Natural killer cell treated with Interleukin-12 subunit alpha and Interleukin-12 subunit beta and Interleukin-15 and Interleukin-18, amount 100 ng/mL, for 72 hours (primary cell): ENCODE results near the gene EHD4. TPM values are rescaled to one million over a fixed set of nuclear protein-coding genes. Genes with fewer than 3 reads are reported as not detected.

Experiments used
- ATAC-seq, 2 donors: fragments of 150-1000 bp; cut with Tn5 transposase in 1 of 2; sonication (Bioruptor Pico), chemical (Tn5 transposase) in 1 of 2; 2 replicates each; pipeline ENCODE4 v1.10.0; 2021
- DNase-seq: peaks from one replicate; pipeline ENCODE4 v3.0.0; 2022; ENCODE audit warnings: low spot score
- H3K27ac Mint-ChIP-seq, 2 donors: 1 replicate in 1 of 2; 2 replicates in 1 of 2; pipeline ENCODE4 v1.8.0; 2022; ENCODE audit warnings: mixed read lengths in 2 of 2, mild to moderate bottlenecking in 1 of 2, moderate library complexity in 1 of 2
- H3K27me3 Mint-ChIP-seq, 2 donors: 1 replicate in 1 of 2; 2 replicates in 1 of 2; pipeline ENCODE4 v1.8.0; 2022; ENCODE audit warnings: mixed read lengths in 2 of 2
- H3K36me3 Mint-ChIP-seq: one replicate; pipeline ENCODE4 v1.8.0; 2022; ENCODE audit warnings: mixed read lengths
- H3K4me1 Mint-ChIP-seq, 2 donors: 1 replicate in 1 of 2; 2 replicates in 1 of 2; pipeline ENCODE4 v1.8.0; 2022; ENCODE audit warnings: low read depth in 2 of 2, mixed read lengths in 2 of 2, mild to moderate bottlenecking in 1 of 2
- H3K4me3 Mint-ChIP-seq: one replicate; pipeline ENCODE4 v1.8.0; 2022; ENCODE audit warnings: mixed read lengths
- H3K9me3 Mint-ChIP-seq: 2 replicates; pipeline ENCODE4 v1.8.0; 2022; ENCODE audit warnings: mixed read lengths
- total RNA-seq, 2 donors: library from RNA; stranded (reverse); gene quantifications; one replicate each; pipeline ENCODE4 v1.2.3, GENCODE V29; 2022

The EHD4 gene
- total RNA-seq, 2 donors from 2014 or later = 19.9 to 24.5 TPM

DNA sequence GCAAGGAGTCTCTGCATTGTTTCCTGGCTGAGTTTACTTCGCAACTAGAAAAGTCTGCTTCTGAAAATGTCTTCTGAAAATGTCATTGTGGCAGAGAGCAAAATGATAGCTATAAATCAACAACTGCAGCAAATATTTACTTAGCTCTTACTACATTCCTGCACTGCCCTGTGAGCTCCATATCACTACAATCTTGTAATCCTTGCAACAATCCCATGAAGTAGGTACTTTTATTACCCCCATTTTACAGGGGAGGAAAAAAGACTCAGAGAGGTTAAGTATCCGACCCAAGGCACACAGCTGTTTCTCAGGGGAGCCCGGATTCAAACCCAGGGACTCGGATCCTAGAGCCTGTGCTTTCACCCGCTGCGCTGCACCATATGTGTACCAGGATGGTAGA, 44.3 kb downstream of the EHD4 start:
- Mint-ChIP-seq H3K27ac (no peak overlapping the region), H3K9me3 (no peaks in the 10 kb centered on the region), H3K4me3 (no peak overlapping the region), H3K36me3 (no peaks in the 10 kb centered on the region), H3K27me3 (no peaks in the 10 kb centered on the region), H3K4me1 (peaks cover 12 to 15% of the 10 kb centered on the region in 2 donors)
- DNase-seq (no peak), ATAC-seq (no peak)

GRCh38 chr15:41927536-41927935, 44.8 kb downstream of the EHD4 start:
- H3K4me1 Mint-ChIP-seq = peaks cover 11 to 15% of the 10 kb centered on the region in 2 donors
- H3K4me3 Mint-ChIP-seq = no peak overlapping the region
- no peak for DNase-seq
- ATAC-seq = no peak
- no peaks in the 10 kb centered on the region for H3K9me3 Mint-ChIP-seq
- H3K36me3 Mint-ChIP-seq = no peaks in the 10 kb centered on the region
- H3K27ac Mint-ChIP-seq = no peak overlapping the region
- H3K27me3 Mint-ChIP-seq = no peaks in the 10 kb centered on the region

GRCh38 chr15:41926185-41927056, 45.9 kb downstream of the EHD4 start:
- no peak for ATAC-seq
- Mint-ChIP-seq H3K9me3 (no peaks in the 10 kb centered on the region), H3K4me1 (peaks cover 11 to 15% of the 10 kb centered on the region in 2 donors), H3K4me3 (no peak overlapping the region), H3K27ac (peak overlapping the region; percentile 15 to 46), H3K36me3 (no peaks in the 10 kb centered on the region), H3K27me3 (no peaks in the 10 kb centered on the region)
- DNase-seq = no peak

- Mint-ChIP-seq H3K27ac (peak overlapping the region in 1 of 2 donors; percentile 15), H3K36me3 (no peaks in the 10 kb centered on the region), H3K9me3 (no peaks in the 10 kb centered on the region), H3K4me3 (no peak overlapping the region), H3K27me3 (no peaks in the 10 kb centered on the region), H3K4me1 (peaks cover 11 to 15% of the 10 kb centered on the region in 2 donors)
- DNase-seq (no peak), ATAC-seq (no peak)
Measured at GRCh38 chr15:41925086-41925608, 47.2 kb downstream of the EHD4 start.

GRCh38 chr15:41923401-41923997, 48.9 kb downstream of the EHD4 start:
- Mint-ChIP-seq H3K9me3 (no peaks in the 10 kb centered on the region), H3K36me3 (no peaks in the 10 kb centered on the region), H3K27me3 (no peaks in the 10 kb centered on the region), H3K27ac (no peak overlapping the region), H3K4me3 (no peak overlapping the region), H3K4me1 (peaks cover 9 to 15% of the 10 kb centered on the region in 2 donors)
- no peak for ATAC-seq
- no peak for DNase-seq

DNA sequence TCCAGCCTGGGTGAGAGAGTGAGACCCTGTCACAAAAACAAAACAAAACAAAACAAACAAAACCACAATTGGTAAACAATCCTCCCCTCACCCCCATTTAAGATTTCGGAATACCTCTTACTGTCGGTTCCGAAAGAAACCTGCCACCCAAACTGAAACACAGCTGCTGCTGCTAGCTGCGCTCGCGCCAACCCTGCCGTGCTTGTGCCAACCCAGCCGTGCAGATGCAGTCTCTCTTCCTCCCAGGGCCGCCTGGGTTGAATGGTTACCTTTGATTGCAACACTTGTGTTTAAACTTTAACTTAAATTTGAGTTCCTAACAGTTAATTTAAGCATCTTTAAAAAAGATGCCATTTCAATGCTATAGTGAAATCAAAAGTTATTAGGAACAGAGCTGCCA, 50.0 kb downstream of the EHD4 start:
- Mint-ChIP-seq H3K9me3 (no peaks in the 10 kb centered on the region), H3K4me3 (no peak overlapping the region), H3K4me1 (peaks cover 11 to 14% of the 10 kb centered on the region in 2 donors), H3K27me3 (no peaks in the 10 kb centered on the region), H3K27ac (no peak overlapping the region), H3K36me3 (no peaks in the 10 kb centered on the region)
- ATAC-seq = no peak
- no peak for DNase-seq

GRCh38 chr15:41921639-41922038, 50.7 kb downstream of the EHD4 start:
- no peak for ATAC-seq
- Mint-ChIP-seq H3K27me3 (no peaks in the 10 kb centered on the region), H3K9me3 (no peaks in the 10 kb centered on the region), H3K36me3 (no peaks in the 10 kb centered on the region), H3K27ac (no peak overlapping the region), H3K4me3 (no peak overlapping the region), H3K4me1 (peaks cover 7 to 12% of the 10 kb centered on the region in 2 donors)
- DNase-seq = no peak

GRCh38 chr15:41921167-41921566, 51.2 kb downstream of the EHD4 start:
- Mint-ChIP-seq H3K27ac (no peak overlapping the region), H3K4me3 (no peak overlapping the region)

DNA sequence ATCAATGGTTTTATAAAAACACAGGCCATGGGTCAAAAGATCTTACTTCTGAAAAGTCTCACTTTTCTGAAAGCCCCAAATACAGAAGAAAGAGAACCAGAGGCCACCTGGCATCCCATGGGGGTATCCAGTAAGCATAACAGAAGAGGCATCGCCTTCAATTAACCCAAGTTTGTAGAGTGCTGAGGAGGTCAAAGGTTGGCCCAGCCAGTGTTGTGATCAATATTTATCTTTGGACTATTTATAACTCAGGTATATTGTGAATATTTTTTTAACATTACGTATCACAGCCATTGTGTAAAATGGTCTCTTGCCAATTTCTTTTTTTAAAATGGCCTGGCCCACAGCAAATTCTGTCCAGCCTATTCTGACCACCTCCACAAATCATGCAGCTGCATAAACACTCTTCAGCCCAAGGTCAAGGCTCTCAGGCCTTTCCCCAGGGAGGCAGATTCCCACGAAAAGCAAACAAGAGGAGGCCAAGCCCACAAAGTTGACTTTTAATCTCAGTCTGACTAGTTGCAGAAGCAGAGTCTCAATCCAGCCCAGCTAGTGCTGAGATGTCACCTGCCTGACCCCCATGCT, 52.3 kb downstream of the EHD4 start:
- no peak overlapping the region for H3K4me3 Mint-ChIP-seq
- H3K9me3 Mint-ChIP-seq = no peaks in the 10 kb centered on the region
- H3K4me1 Mint-ChIP-seq = peaks cover 16 to 19% of the 10 kb centered on the region in 2 donors
- H3K27ac Mint-ChIP-seq = no peak overlapping the region
- DNase-seq = no peak
- no peaks in the 10 kb centered on the region for H3K27me3 Mint-ChIP-seq
- ATAC-seq = no peak
- H3K36me3 Mint-ChIP-seq = peaks cover 6% of the 10 kb centered on the region

More at GRCh38 chr15:41921167-41921566, 51.2 kb downstream of the EHD4 start:
- ATAC-seq = no peak
- Mint-ChIP-seq H3K9me3 (no peaks in the 10 kb centered on the region), H3K4me1 (peaks cover 7 to 12% of the 10 kb centered on the region in 2 donors), H3K36me3 (no peaks in the 10 kb centered on the region), H3K27me3 (no peaks in the 10 kb centered on the region)
- DNase-seq = no peak

GRCh38 chr15:41919201-41919820, 53.0 kb downstream of the EHD4 start:
- H3K27me3 Mint-ChIP-seq = no peaks in the 10 kb centered on the region

DNA sequence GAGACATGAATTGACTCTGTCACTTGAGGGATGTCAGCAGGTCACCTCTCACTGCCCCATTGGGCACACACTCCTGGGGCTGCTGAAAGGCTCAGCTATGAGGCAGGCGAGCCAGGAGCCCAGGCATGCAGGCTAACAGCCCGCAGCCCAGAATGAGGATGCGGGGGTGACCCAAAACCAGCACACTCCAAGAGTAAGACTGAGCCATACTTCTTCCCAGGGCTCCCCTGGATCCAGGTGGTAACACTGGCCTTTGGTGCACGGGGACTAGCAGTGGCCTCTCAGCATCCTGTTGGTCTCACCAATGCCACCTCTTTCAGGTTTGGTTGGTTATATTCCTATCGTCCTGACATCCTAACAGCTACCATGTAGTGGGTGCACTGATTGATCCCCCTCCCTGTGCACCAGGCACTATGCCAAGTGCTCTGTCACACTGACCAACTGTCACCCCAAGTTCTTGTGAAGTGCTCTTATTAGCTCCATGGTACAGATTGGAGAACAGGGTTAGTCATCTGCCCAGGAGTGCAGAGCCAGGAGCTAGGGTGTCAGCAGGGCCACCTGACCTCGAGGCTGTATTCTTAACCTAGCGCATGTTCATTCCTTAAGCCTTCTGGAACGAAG, 53.7 kb downstream of the EHD4 start:
- DNase-seq (no peak), ATAC-seq (no peak)
- no peaks in the 10 kb centered on the region for H3K9me3 Mint-ChIP-seq
- no peaks in the 10 kb centered on the region for H3K27me3 Mint-ChIP-seq
- no peak overlapping the region for H3K4me3 Mint-ChIP-seq
- H3K36me3 Mint-ChIP-seq = peaks cover 6% of the 10 kb centered on the region
- H3K4me1 Mint-ChIP-seq = peaks cover 16 to 19% of the 10 kb centered on the region in 2 donors
- H3K27ac Mint-ChIP-seq = no peak overlapping the region

More at GRCh38 chr15:41919201-41919820, 53.0 kb downstream of the EHD4 start:
- Mint-ChIP-seq H3K27ac (no peak overlapping the region), H3K4me3 (no peak overlapping the region), H3K9me3 (no peaks in the 10 kb centered on the region), H3K4me1 (peaks cover 16 to 19% of the 10 kb centered on the region in 2 donors), H3K36me3 (peaks cover 6% of the 10 kb centered on the region)
- no peak for DNase-seq
- ATAC-seq = no peak

GRCh38 chr15:41917767-41918430, 54.5 kb downstream of the EHD4 start:
- no peaks in the 10 kb centered on the region for H3K9me3 Mint-ChIP-seq
- ATAC-seq (no peak), DNase-seq (no peak)
- no peaks in the 10 kb centered on the region for H3K27me3 Mint-ChIP-seq
- peaks cover 6% of the 10 kb centered on the region for H3K36me3 Mint-ChIP-seq
- no peak overlapping the region for H3K4me3 Mint-ChIP-seq
- peaks cover 16 to 19% of the 10 kb centered on the region in 2 donors for H3K4me1 Mint-ChIP-seq
- no peak overlapping the region for H3K27ac Mint-ChIP-seq
